ENCODE measurements around the gene SMARCA5. TPM values are rescaled to one million over a fixed set of nuclear protein-coding genes. Genes with fewer than 3 reads are reported as not detected.

Gene SMARCA5
- total RNA-seq, 5 donors from 2014 or later (not counting 1 experiment from before 2014, with no cell fraction given), result 43.4 to 56.4 (median 47.1) TPM

DNA sequence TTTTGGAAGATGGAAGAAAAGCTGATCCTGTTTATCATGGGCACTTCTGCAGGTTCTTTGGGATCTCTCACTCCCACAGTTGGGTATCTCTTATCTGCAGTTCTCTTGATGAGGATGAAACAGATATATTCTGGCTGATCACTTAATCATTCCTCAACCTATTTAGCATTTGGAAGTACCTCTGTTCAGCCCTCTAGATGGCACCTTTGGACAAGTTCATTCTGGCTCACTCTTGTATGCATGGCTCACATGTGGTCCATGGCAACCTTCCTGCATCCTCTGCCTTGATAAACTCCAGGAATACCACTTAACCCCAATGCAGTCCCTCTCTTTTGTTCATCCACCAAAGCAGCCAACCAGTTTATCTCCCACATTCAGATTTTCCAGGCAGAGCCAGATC is 74.2 kb downstream of the SMARCA5 start:
- Mint-ChIP-seq H3K4me1 (no peaks in the 10 kb centered on the region), H3K4me3 (no peak overlapping the region), H3K36me3 (peaks cover 14% of the 10 kb centered on the region), H3K27me3 (no peaks in the 10 kb centered on the region), H3K9me3 (peaks cover 13 to 22% (median 20%) of the 10 kb centered on the region in 3 donors), H3K27ac (no peak overlapping the region)
- DNase-seq (no peak), ATAC-seq (replicated peaks in 1 of 4) (no peak)
- ChIA-PET POLR2A (no interaction called here), CTCF (no interaction called here)
- no peak overlapping the region for H3K4me3 ChIP-seq (ENCODE audit: control insufficient read depth in 1 of 2, extremely low read depth in 1 of 2, low read length in 1 of 2)
- H3K36me3 ChIP-seq (ENCODE audit: control insufficient read depth in 2 of 2, extremely low read depth in 1 of 2, insufficient read depth in 1 of 2, low read length in 1 of 2), result no peaks in the 10 kb centered on the region
- no peaks in the 10 kb centered on the region for H3K27me3 ChIP-seq (replicated peaks in 1 of 2; ENCODE audit: control insufficient read depth in 2 of 2, extremely low read depth in 1 of 2, insufficient read depth in 2 of 2, low read length in 1 of 2)
- H3K27ac ChIP-seq (ENCODE audit: low read length), result no peak overlapping the region
- H3K9me3 ChIP-seq, result no peaks in the 10 kb centered on the region
- H3K4me1 ChIP-seq (ENCODE audit: control insufficient read depth in 1 of 2, extremely low read depth in 1 of 2, insufficient read depth in 2 of 2, low read length in 2 of 2), result no peaks in the 10 kb centered on the region

DNA sequence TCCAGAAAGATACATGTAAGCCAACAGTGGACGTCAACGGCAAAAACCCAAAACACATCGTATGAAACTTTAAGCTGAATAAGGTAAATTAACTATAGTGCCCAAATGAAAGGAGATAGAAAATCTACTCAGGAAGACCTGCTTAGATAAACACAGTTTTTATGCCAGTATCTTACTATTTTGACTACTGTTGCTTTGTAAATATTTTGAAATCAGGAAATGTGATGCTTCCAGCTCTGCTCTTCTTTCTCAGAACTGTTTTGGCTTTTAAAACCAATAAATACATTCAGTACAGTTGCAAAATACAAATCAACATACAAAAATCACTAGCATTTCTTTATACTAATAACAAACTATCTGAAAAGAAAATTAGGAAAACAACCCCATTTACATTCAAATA is 83.8 kb downstream of the SMARCA5 start:
- Histone ChIP-seq H3K27me3 (replicated peaks in 1 of 2; ENCODE audit: control insufficient read depth in 2 of 2, extremely low read depth in 1 of 2, insufficient read depth in 2 of 2, low read length in 1 of 2) (no peaks in the 10 kb centered on the region), H3K9me3 (no peaks in the 10 kb centered on the region), H3K36me3 (ENCODE audit: control insufficient read depth in 2 of 2, extremely low read depth in 1 of 2, insufficient read depth in 1 of 2, low read length in 1 of 2) (no peaks in the 10 kb centered on the region), H3K4me3 (ENCODE audit: control insufficient read depth in 1 of 2, extremely low read depth in 1 of 2, low read length in 1 of 2) (no peak overlapping the region), H3K27ac (ENCODE audit: low read length) (no peak overlapping the region), H3K4me1 (ENCODE audit: control insufficient read depth in 1 of 2, extremely low read depth in 1 of 2, insufficient read depth in 2 of 2, low read length in 2 of 2) (no peaks in the 10 kb centered on the region)
- Mint-ChIP-seq H3K9me3 (peaks cover 0 to 4% (median 0%) of the 10 kb centered on the region in 3 donors), H3K27ac (no peak overlapping the region), H3K4me1 (no peaks in the 10 kb centered on the region), H3K4me3 (no peak overlapping the region), H3K36me3 (peaks cover 8% of the 10 kb centered on the region), H3K27me3 (peaks cover 0 to 3% of the 10 kb centered on the region in 2 donors)
- no peak for DNase-seq
- POLR2A ChIA-PET, result no interaction called here
- CTCF ChIA-PET, result no interaction called here
- ATAC-seq (replicated peaks in 1 of 4), result no peak
- no CpG with 5 or more reads among the region's 3 CpGs for WGBS (ENCODE audit: insufficient coverage)

DNA sequence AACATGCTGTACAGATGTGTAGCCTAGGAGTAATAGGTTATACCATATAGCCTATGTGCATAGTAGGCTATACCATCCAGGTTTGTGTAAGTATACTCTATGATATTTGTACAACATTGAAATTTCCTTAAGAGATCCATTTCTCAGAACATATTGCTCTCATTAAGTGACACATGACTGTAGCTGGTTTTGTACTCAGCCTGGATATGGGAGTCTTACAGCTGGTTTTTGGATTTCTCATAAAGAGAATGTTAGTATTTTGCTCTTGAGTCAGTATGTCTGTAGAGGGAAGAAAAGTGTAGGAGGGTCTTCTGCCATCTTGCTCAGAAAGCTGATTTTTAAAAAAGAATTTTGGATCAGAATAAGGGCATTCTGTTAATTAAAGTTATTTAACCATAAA is 85.3 kb downstream of the SMARCA5 start:
- H3K27me3 ChIP-seq (replicated peaks in 1 of 2; ENCODE audit: control insufficient read depth in 2 of 2, extremely low read depth in 1 of 2, insufficient read depth in 2 of 2, low read length in 1 of 2), result no peaks in the 10 kb centered on the region
- POLR2A ChIA-PET, result no interaction called here
- peaks cover 8% of the 10 kb centered on the region for H3K36me3 Mint-ChIP-seq

DNA sequence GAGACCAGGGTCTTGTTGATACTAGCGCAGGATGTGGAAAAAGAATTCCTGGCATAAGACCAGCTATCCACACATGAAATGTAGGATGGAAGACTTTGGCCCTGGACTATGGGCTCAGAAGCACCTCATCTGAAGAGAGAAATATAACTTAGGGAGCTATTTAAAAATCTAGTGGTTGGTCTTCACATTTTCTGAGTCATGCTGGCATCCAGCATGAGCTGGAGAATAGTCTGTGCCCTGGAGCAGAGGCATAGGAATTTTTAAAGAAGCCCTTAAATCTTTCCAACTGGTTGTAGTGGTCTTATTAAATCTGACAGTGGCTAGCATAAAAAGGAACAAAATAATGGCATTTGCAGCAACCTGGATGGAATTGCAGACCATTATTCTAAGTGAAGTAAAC is 86.3 kb downstream of the SMARCA5 start:
- Mint-ChIP-seq H3K27me3 (no peaks in the 10 kb centered on the region), H3K9me3 (peaks cover 0 to 2% (median 0%) of the 10 kb centered on the region in 3 donors), H3K4me3 (no peak overlapping the region), H3K36me3 (peaks cover 4% of the 10 kb centered on the region), H3K4me1 (no peaks in the 10 kb centered on the region), H3K27ac (no peak overlapping the region)
- no peak for ATAC-seq (replicated peaks in 1 of 4)
- no peaks in the 10 kb centered on the region for H3K4me1 ChIP-seq (ENCODE audit: control insufficient read depth in 1 of 2, extremely low read depth in 1 of 2, insufficient read depth in 2 of 2, low read length in 2 of 2)
- H3K9me3 ChIP-seq, result no peaks in the 10 kb centered on the region
- no CpG with 5 or more reads among the region's 1 CpG for WGBS (ENCODE audit: insufficient coverage)
- no peak for DNase-seq
- ChIA-PET POLR2A (interaction anchor here in 1 of 2 donors (0.6 kb wide), 1 partner anchor 1953 kb away, joined by 5 read pairs; no protein-coding TSS in a partner anchor), CTCF (no interaction called here)
- no peak overlapping the region for H3K27ac ChIP-seq (ENCODE audit: low read length)
- H3K4me3 ChIP-seq (ENCODE audit: control insufficient read depth in 1 of 2, extremely low read depth in 1 of 2, low read length in 1 of 2), result no peak overlapping the region
- no peaks in the 10 kb centered on the region for H3K27me3 ChIP-seq (replicated peaks in 1 of 2; ENCODE audit: control insufficient read depth in 2 of 2, extremely low read depth in 1 of 2, insufficient read depth in 2 of 2, low read length in 1 of 2)
- no peaks in the 10 kb centered on the region for H3K36me3 ChIP-seq (ENCODE audit: control insufficient read depth in 2 of 2, extremely low read depth in 1 of 2, insufficient read depth in 1 of 2, low read length in 1 of 2)

More for the DNA sequence above, 85.3 kb downstream of the SMARCA5 start:
- CTCF ChIA-PET, result no interaction called here
- no peaks in the 10 kb centered on the region for H3K9me3 ChIP-seq
- Mint-ChIP-seq H3K27ac (no peak overlapping the region), H3K4me3 (no peak overlapping the region), H3K27me3 (peaks cover 0 to 3% of the 10 kb centered on the region in 2 donors), H3K9me3 (peaks cover 0 to 4% (median 0%) of the 10 kb centered on the region in 3 donors), H3K4me1 (no peaks in the 10 kb centered on the region)
- H3K27ac ChIP-seq (ENCODE audit: low read length), result no peak overlapping the region
- H3K4me3 ChIP-seq (ENCODE audit: control insufficient read depth in 1 of 2, extremely low read depth in 1 of 2, low read length in 1 of 2), result no peak overlapping the region
- no peaks in the 10 kb centered on the region for H3K4me1 ChIP-seq (ENCODE audit: control insufficient read depth in 1 of 2, extremely low read depth in 1 of 2, insufficient read depth in 2 of 2, low read length in 2 of 2)
- no peak for DNase-seq
- no peak for ATAC-seq (replicated peaks in 1 of 4)
- no peaks in the 10 kb centered on the region for H3K36me3 ChIP-seq (ENCODE audit: control insufficient read depth in 2 of 2, extremely low read depth in 1 of 2, insufficient read depth in 1 of 2, low read length in 1 of 2)

DNA sequence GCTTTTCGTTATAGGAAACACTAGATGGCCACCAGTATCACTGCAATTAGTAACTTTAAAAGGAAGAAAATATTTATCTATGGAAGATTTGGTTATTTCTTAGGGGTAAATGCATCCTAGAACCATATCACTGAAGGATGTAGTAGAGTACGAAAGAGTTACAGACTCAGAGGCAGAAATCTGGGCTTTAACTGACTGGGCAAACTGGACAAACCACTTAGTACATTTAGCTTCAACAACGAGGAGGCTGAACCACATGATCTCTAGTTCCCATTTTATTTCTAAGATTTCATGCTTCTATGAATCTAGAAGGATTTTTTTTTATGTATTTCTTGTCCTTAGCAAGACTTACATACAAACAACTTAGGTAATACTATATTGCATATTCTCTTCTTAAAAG is 93.0 kb downstream of the SMARCA5 start:
- ATAC-seq (replicated peaks in 1 of 4), result no peak
- CTCF ChIA-PET, result no interaction called here
- no peaks in the 10 kb centered on the region for H3K27me3 ChIP-seq (replicated peaks in 1 of 2; ENCODE audit: control insufficient read depth in 2 of 2, extremely low read depth in 1 of 2, insufficient read depth in 2 of 2, low read length in 1 of 2)
- H3K9me3 Mint-ChIP-seq, result peaks cover 0 to 2% (median 0%) of the 10 kb centered on the region in 3 donors
- no peak overlapping the region for H3K27ac ChIP-seq (ENCODE audit: low read length)
- no CpG with 5 or more reads among the region's 3 CpGs for WGBS (ENCODE audit: insufficient coverage)
- no peak overlapping the region for H3K4me3 ChIP-seq (ENCODE audit: control insufficient read depth in 1 of 2, extremely low read depth in 1 of 2, low read length in 1 of 2)
- H3K36me3 Mint-ChIP-seq, result peaks cover 9% of the 10 kb centered on the region
- H3K4me3 Mint-ChIP-seq, result no peak overlapping the region
- no peak for DNase-seq
- no peaks in the 10 kb centered on the region for H3K4me1 ChIP-seq (ENCODE audit: control insufficient read depth in 1 of 2, extremely low read depth in 1 of 2, insufficient read depth in 2 of 2, low read length in 2 of 2)
- H3K9me3 ChIP-seq, result no peaks in the 10 kb centered on the region
- no peaks in the 10 kb centered on the region for H3K27me3 Mint-ChIP-seq
- no peak overlapping the region for H3K27ac Mint-ChIP-seq
- H3K36me3 ChIP-seq (ENCODE audit: control insufficient read depth in 2 of 2, extremely low read depth in 1 of 2, insufficient read depth in 1 of 2, low read length in 1 of 2), result no peaks in the 10 kb centered on the region
- POLR2A ChIA-PET, result no interaction called here
- H3K4me1 Mint-ChIP-seq, result no peaks in the 10 kb centered on the region

Other genes starting within 250 kb of the SMARCA5 start
- gene GAB1, start 176.8 kb upstream of the SMARCA5 start, total RNA-seq, result 1 to 10 TPM in 2 of 5 donors, under 1 TPM in 3; 0.20 to 1.7 (median 0.96) TPM
- gene FREM3, start 187.0 kb downstream of the SMARCA5 start, total RNA-seq, result under 1 TPM in 4 of 5 donors, not detected in 1; 0.09 to 0.43 (median 0.21) TPM

All from T-cell (primary cell).